CD4-positive, alpha-beta T cell treated with Interleukin-6 at 100 ng/mL for 8 hours (primary cell): ENCODE measurements around the gene DCP1B.

Experiments
- DNase-seq: peaks from one replicate; pipeline ENCODE4 v3.0.0-alpha.2; 2020; ENCODE audit warnings: mixed read lengths, low spot score

Gene DCP1B

DNA sequence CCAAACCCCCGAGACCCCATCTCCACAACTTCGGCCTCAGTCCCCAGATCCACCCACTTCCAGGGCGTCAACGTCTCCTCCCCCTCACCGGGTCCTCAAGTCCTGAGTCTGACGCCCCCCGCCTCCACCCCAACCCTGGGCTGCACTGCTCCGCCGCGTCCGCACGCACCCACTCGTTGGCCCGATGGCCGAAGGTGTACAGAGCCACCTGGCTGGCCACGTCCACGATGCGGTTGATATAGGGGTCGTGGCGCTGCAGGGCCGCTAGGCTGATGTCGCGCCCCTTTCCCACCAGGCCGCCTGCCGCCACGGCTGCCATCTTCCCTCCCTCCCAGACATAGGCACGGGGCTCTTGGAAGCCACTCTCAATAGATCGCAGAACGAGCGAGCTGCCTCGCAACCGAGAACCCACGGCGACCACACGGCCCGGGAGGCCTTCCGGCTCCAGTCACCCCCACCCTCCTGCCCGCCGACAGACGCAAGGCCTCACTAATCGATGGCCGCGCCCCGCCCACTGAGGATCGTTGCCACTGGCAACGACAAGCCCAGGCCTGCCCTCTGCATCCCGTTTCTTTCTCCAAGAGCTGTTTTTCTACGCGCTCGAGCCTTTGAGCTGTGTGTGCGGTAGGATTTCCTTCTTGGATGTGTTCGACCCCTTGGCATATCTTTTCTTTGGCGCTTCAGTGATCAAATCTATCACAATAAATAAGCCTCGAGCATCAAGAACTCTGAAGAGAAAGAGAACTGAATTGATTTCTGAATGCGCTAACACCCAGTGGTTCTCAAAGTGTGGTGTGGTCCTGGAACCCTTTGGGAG lies at the start of gene DCP1B:
TSS of gene DCP1B (minus strand) at position 345 of the 817 bp plus-strand sequence. CDS start at position 319, 26 bp downstream.
- DNase-seq: peak; percentile 94

DNA sequence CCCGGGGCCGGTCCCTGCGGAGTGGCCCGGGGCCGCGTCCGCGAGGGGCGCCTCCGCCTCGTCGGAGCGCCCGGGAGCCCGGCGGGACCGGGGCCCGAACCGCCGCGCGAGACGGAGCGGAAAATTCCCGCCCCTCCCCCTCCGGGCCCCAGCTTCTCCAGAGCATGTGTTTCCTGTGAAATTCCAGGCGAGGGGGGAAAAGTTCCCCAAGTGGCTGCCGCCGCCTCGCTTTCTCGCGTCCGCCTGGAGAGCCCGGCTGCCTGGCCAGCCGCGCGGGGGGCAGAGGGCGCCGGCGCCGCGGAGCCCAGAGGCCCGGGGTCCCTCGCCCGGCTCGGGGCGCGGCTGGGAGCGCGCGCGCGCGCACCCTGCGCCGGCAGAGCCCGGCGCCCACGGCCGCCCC lies 49.4 kb upstream of the DCP1B start:
- no peak for DNase-seq

DNA sequence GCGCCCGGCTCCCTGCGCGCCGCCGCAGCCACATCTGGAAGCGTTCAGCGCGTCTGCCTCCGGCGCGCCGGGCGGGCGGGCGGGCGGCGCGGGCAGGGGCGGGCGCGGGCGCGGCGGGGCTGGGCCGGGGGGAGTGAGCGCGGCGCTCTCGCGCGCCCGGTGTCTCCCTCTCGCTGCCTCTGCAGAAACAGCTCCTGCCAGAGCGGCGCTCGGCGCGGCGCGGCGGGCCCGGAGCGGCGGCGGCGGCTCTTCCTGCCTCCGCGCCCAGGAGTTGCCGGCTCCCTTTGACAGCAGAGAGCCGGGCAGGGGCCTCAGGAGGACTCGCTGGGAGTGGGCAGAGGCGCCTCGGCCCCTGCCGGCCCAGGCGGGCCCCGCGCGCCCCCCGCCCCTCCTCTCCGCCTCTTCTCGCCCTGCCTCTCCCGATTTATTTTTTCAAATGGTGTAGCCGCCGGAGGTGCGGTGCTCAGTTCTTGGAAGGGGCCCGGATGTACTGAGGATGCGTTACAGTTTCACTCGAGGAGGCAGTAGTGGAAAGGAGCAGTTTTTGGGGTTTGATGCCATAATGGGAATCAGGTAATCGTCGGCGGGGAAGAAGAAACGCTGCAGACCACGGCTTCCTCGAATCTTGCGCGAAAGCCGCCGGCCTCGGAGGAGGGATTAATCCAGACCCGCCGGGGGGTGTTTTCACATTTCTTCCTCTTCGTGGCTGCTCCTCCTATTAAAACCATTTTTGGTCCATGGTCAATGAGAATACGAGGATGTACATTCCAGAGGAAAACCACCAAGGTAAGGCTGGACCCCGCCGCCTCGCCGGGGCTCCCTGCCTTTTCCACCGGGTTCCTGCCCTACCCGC lies 48.8 kb upstream of the DCP1B start, which contains the start of gene CACNA1C:
TSS of gene CACNA1C (plus strand) at position 162 of the 853 bp plus-strand sequence. CDS start at position 738, 576 bp downstream.
- DNase-seq: no peak

DNA sequence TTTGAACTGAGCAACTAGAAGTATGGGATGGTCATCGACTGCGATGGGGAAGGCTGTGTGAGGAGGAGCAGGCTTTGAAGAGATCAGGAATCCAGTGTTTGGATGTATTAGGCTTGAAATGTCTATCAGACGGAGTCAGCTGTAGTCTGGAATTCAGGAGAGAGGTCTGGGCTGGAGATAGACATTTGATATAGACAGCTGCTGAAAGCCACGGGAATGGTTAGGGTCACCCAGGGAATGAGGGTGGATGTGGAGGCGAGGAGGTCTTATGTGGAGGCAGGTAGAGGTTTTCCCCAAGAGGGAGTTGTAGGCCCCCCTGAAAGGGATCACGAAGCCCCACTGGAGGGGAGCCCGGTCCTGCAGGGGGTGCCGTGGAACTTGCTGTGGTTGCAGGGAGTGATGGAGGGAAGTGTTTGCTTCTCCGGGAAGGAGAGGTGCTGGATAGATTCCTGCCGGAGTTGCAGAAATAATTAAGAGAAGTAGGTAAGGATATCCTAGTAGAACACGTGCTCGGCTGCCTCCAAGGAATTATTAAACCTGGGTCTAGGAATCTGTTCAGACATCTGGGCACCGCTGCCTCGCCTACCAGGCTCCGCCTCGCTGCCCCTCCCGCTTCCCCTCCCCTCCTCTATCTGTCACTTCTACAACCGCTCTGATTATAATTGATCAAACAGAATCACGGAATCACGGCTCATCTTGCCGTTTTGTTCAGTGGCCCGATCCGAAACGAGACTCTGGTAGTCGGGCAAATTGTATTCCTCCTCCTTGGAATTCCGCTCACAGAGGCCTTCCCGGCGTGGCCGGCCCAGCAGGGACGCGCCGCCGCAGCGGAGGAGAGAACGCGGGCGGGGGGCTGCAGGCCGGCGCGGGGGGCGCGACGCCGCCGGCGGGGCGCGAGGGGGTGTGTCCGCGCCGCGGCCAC lies 47.7 kb upstream of the DCP1B start:
- DNase-seq: no peak

DNA sequence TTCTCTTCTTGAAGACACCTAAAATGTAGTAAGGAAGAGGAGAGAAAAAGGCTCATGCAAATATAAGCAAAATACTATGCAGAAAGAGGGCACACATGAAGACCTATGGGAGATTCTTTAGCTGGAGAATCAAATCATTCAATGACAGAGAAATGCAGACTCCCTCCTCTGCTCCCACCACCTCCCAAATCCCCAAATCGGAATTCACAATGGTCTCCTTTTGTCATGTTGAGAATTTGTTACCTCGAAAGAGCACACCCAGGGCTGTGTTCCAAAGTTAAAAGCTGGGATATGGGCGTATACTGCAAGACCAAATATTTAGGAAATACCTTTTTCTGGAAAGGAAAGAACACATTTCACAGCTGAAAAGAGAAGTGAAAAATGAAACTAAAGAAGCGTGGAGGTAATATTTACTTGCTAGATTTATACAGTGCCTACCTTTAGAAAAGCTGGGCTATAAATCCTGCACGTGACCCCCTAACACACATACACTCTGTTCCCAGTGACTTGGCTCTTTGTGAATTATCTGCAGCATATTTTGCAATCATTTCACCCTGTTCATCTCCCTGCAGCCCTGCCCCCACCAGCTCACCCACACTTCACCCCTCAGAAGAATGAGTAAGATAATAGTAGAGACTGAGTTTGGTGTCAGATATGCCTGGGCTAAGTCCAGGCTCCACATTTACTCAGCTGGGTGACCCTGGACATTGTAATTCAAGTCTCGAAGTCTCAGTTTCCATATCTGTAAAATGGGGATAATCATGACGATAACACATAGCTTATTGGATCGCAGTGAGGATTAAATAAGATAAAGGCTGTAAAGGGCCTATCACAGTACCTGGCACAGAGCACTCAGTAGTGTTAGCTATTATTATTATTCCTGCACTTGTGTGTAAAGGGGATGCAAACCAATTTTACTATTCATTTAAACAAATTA lies 45.6 kb upstream of the DCP1B start:
- no peak for DNase-seq

DNA sequence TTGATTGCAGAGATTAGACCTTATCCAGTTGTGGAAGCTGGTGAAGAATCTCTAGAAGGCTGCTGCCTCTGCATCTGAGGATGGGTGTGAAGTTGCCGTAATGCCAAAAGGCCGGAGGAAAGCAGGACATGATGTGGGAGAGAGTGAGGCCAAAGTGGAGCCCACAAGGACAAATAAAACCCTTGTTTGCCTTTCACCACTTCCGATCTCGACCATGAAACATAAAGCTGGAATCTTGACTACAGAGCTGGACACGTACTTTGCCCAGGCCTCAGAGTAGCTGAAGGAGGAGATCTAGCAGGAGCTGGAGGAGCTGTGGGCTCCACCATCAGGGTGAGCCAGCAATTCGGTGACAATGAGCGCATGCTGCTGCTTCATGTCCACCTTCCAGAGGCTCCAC lies 43.5 kb upstream of the DCP1B start:
- no peak for DNase-seq

DNA sequence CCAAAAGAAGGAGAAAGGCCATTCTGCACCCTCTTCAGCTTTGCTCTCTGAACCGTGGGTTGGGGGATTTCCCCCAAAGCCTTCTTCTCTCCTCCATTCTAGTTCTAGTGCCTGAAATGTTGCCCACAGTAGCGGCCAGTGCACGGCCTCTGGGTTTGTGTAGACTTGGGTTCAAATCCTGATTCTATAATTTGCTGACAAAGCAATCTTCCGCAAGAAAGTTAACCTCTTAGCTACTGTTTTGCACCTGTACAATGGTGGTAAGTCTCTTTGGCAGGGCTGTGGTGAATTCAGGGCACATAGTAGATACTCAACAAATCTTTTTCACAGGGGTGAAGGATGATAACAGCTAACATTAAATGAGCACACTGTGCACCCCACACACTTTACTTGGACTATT lies 42.7 kb upstream of the DCP1B start:
- DNase-seq: no peak

DNA sequence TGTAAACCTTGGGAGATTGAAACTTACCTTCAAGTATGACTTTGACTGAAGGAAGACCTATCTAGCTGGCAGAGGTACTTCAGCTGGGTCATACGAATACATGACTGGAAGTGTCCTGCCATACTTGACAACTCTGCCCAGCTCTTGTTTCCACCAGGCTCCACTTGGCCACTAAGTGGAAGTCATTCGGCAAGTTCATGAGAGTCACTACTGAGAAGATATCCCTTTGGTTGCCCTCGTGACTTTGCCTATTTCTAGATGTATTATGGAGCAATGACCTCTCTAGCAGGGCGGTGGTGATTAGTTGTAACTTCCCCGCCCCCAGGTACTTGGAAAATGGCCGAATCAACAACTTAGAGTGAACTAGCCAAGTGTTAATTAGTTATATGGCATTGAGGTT lies 39.9 kb upstream of the DCP1B start:
- DNase-seq: no peak

DNA sequence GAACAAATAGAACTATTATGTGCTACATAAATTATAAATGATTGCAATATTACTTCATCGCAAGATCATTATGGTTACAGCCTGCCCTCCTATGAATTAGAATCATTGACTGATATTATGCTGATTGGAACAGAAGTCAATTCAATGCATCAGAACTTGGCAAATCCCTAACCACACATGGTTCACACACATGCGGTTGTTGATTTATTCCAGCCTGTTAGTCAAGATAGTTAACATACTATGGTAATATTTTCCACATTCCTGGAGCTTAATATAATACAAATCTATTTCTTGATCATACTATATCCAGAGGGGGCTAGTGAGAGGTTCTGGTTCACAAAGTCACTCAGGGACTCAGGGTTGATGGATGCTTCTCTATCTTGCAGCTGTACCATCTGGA lies 38.8 kb upstream of the DCP1B start:
- no peak for DNase-seq

DNA sequence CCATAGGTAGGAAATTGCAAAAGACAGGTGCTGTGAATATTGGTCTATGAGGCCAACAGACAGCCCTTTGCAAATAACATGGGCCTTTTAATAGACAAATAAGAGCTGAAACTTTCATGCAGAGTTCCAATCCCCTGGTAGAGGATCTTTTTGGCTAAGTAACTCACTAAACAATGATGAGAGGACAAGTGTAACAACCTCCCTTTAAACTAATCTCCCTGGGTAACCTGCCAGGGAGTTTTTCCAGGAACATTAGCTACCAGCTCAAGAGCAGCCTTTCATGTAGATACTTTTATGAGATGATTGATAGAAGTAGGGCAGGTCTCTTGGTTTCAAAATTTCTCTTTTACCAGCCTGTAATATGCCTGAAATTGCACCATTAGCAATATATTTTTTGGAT lies 34.8 kb upstream of the DCP1B start:
- DNase-seq: no peak

DNA sequence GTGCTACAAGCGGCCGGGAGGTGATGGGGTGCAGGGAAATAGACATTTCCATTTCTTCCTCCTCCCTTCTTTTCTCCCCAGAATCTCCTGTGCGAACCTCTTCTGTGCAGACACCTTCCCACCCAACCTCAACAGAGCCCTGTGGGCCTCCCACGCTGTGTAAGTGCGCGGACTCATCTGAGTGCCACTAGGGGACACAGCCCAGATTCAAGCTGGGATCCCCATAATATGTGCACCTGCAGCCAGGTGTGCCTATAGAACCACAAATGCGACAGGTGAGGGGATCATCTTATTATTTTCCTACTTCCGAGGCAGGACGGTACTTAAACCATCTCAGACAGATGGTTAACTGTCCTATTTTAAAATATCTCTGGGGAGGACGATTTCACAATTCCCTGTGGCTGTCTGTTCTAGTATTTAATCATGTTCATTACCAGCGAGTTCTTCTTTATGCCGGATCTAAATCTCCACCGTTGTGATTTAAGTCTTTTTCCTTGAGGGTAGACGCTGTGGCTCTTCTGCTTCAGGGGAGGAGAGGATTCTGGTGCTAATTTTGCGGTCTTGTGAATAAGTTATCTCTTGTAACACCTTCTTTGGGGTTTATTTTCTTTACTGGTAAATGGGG lies 31.3 kb upstream of the DCP1B start:
- DNase-seq: no peak

DNA sequence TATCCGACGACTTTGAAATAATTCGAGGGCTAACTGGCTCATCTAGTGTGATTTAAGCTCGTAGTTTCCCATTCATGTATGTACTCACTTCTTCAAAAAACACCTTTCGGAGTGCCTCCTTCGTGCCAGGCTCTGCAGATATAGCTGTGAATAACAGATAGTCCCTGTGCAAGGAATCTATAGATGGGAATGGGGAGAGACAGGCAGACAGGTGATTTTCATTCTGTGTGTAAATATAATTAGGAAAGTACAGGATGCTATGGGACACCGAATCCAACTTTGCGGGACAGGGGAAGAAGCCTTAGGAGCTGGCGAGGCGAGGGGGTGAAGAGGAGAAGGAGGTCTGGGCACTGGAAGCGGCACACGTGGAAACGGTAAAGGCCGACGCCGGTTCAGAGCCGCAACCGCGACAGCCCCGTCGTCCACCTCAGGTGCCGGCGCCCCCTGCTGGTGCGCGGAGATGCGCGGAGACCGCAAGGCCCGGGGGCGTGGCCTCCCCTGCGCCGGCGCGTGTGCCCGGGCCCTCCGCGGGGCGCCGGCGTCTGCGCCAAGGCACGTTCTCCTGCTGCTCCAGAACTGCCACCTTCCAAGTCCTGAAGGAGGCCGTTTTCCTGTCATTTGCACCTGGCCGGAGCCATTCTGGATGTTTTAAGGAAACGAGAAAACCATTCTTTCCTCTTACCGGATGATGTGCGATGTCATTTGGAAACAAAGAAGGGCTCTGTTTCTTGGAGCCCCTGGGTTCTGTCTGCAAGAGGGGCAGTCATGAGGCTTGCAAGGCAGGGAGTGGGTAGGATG lies 30.6 kb upstream of the DCP1B start:
- DNase-seq: peak; percentile 84

DNA sequence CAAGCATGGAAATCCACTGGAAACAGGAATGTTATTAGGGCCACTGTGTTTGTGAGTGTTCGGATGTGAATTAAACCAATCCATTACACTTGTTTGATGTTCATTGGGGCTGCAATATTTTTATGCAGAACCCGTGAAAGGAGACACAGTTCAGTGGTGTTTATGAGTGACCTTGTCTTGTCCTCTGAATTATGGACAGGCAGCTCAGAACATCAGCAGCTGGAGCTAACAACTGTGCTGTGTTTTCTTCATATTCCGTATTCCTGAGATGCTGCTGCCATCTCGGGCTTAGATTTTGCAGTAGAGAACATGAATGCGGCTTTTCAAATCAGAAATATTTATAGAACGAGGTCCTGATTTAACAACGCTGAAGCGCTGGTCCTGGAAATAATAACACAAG lies 28.2 kb upstream of the DCP1B start:
- no peak for DNase-seq

DNA sequence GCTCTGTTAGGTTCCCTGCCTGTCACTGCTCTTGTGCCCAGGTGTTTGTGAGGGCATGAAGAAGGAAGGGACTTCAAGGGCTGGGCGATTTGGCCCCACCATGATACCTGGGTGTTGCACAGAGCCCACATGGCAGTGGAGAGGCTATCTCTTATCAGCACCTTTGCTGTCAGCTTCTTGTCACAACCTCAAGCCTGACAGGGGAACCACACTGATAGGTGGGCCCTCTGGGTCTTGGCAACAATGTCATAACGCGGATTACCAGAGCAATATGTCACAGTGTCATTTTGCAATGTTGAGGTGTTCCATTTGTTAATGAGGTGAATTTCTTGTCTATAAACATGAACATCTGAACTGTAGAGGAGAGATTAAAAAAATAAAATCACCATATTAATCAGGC lies 25.6 kb upstream of the DCP1B start:
- no peak for DNase-seq

DNA sequence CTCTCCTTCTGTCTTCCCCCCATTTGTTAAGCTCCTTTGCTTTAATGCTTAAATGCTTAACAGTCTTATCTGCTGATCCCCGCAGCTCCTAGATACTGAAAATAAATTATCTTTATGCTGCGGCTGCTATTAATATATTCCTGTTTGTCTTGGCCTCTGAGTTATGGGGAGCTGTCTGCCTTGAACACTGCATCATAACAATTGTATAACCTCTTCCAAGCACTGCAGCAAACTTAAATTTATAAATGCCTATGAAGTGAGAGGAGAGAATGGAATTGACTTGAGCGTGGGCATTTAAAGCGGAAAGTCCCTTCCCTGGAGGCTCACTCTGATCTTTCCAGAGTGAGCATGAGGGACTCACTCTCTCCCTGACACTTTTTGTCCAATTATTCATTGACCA lies 23.1 kb upstream of the DCP1B start:
- DNase-seq: no peak

DNA sequence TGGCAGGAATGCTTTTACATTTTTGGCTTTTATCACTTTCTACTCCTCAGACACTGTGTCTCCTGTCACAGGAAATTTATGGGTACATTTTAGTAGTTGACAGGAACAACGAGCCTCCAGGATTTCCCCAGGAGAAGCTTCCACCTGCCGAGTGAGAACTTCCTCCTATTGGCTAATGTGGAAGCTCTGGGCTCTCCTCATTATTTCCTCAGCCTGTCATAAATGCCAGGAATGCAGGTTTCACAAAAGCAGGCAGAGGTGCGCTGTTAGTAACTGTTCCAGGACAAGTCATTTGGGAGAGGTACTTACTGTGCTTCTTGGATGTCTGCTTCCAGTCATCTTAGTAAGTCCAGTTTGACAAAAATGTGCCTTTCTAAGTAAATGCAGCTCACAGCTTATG lies 19.1 kb upstream of the DCP1B start:
- DNase-seq: no peak

DNA sequence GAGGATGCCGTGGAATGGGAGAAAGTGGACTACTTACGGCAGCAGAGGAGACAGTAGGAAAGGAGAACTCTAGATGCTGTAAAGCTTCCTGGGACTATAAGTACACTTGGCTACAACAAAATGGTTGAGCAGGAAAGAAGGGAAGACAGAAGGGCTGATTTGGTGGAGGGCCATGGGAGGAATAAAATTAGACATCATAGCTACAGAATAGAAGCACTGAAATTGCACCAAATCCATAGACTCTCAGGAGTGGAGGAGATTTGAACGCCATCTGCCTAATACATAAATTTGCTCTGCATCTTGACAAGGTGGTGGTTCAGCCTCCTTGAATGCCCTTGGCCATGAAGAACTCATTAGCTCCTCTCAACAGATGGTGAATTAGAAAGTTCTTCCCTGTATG lies 16.3 kb upstream of the DCP1B start:
- no peak for DNase-seq

DNA sequence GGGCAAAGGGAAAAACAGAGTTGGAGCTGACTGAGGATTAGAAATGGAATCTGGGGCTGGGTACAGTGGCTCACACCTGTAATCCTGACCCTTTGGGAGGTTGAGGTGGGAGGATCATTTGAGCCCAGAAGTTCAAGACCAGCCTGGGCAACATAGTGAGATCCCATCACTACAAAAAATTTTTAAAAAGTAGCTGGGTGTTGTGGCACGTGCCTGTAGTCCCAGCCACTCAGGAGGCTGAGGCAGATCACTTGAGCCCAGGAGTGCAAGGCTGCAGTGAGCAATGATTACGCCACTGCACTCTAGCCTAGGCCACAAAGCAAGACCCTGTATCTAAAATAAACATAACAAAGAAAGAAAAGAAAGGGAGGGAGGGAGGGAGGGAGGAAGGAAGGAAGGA lies 14.9 kb upstream of the DCP1B start:
- no peak for DNase-seq

DNA sequence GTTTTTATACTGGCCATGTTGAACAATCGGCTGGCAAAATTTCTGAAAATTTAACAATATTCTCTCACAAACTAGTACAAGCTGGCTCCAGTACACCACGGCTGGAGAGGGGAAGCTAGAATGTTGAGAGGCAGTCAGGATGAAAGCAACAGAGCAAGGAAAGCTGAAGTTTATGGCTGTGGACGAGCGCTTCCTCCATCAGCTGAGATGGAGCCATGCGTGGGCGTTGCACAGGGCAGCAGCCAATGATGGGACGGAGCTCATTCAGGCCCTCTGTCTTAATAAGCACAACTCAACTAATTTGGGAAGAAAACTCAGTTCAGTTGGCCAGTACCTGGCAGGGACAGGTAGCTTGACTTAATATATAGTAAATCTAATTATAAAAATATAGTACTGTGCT lies 14.1 kb upstream of the DCP1B start:
- DNase-seq: no peak
